ENCODE measurements around the gene FHDC1.

Gene FHDC1

DNA sequence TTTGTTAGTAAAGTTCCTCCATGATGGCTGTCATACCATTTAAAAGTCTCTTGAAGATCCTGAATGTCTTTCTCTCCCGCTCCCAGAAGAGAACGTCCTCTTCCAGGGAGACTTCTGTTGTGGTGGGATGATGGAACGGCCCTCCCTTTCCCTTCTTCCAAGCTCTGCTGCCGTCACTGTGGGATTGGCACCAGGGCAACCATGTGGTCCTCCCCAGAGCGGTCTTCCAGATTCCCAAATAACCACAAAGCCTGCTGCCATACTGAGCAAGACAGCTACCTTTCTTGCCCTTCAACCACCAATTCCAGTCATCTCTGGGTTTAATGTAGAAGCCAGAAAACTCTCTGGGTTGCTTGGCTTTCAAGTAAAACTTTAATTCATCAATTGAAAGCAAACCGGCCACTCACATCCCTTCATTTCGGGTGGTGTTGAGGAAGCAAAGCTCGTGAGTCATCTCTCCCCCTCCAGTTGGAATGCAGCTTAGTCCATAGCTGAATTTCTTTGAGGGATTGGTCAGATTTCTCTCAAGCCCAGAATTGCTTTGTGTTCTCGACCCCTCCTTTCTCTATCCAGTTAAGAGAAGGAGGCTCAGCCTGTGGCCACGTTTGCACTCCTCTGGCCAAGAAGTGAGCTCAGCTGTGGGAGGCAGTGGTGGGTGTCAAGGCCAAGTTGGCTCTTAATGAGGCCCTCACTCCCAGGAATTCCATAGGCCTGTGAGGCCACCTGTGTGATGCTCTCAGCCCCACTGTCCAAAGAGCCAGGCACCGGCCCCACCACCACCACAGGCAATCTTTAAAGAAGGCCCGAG lies 36.9 kb downstream of the FHDC1 start:
- Histone ChIP-seq H3K4me1 (ENCODE audit: insufficient read depth, poor library complexity, severe bottlenecking) (peaks cover 42% of the 10 kb centered on the region), H3K36me3 (ENCODE audit: low read depth) (peaks cover 12% of the 10 kb centered on the region), H3K9me3 (ENCODE audit: severe bottlenecking) (no peaks in the 10 kb centered on the region), H3K27ac (ENCODE audit: poor library complexity, severe bottlenecking) (peak overlapping the region; percentile 89), H3K27me3 (ENCODE audit: insufficient read depth, poor library complexity, severe bottlenecking) (no peaks in the 10 kb centered on the region), H3K4me3 (ENCODE audit: severe bottlenecking) (no peak overlapping the region)
- TF ChIP-seq, protein P1, sequence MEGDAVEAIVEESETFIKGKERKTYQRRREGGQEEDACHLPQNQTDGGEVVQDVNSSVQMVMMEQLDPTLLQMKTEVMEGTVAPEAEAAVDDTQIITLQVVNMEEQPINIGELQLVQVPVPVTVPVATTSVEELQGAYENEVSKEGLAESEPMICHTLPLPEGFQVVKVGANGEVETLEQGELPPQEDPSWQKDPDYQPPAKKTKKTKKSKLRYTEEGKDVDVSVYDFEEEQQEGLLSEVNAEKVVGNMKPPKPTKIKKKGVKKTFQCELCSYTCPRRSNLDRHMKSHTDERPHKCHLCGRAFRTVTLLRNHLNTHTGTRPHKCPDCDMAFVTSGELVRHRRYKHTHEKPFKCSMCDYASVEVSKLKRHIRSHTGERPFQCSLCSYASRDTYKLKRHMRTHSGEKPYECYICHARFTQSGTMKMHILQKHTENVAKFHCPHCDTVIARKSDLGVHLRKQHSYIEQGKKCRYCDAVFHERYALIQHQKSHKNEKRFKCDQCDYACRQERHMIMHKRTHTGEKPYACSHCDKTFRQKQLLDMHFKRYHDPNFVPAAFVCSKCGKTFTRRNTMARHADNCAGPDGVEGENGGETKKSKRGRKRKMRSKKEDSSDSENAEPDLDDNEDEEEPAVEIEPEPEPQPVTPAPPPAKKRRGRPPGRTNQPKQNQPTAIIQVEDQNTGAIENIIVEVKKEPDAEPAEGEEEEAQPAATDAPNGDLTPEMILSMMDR (IDR thresholded peaks at IDR 0.05; ENCODE audit: poor library complexity, severe bottlenecking) = no peak
- DNase-seq (ENCODE audit: low spot score) (no peak), ATAC-seq (ENCODE audit: low read depth) (peak; percentile 75)

DNA sequence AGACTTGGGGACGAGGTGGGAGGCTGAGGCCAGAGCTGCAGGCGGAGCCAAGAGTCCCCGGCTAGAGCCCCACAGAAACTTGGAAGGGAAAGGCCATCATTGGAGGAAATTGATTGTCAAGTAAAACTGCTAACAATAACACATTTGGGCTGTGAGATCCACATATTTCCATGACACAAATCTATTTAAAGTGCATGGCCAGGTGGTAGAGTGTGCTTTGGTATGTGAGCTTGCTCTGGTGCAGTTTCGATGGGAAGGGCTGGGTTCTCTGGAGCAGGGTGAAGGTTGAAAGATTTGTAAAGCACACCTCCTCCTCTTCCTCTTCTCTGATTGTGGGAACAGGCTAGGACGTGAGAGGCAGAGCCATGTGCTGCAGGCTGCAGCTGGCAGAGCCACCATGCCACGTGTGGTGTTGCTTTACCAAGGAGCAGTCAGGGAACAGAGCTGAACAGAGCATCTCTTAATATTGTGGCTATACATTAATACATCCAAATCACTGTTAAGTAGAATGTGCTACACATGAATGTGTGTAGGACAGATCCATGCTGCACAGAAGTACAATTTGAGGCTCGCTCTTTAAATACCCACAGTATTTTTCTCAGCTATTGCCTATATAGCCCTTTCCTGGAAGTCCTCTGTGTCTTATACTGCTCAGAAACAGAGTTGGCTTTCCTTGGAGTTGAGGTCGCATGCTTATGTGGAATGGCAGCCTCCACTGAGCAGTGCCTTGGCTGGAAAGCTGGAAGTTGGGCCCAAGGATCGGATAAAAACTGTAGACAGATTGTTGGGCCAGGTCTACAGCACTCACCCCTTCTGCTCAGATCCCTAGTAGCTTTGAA lies 37.7 kb downstream of the FHDC1 start:
- peaks cover 8% of the 10 kb centered on the region; the same call in 1 of the 2 replicates for H3K36me3 ChIP-seq (ENCODE audit: low read depth)
- H3K4me3 ChIP-seq (ENCODE audit: severe bottlenecking) = no peak overlapping the region
- TF ChIP-seq, protein P1 (IDR thresholded peaks at IDR 0.05; ENCODE audit: poor library complexity, severe bottlenecking) = no peak
- H3K9me3 ChIP-seq (ENCODE audit: severe bottlenecking) = no peaks in the 10 kb centered on the region
- H3K27ac ChIP-seq (ENCODE audit: poor library complexity, severe bottlenecking) = peak overlapping the region; percentile 89
- no peak for DNase-seq (ENCODE audit: low spot score)
- no peaks in the 10 kb centered on the region for H3K27me3 ChIP-seq (ENCODE audit: insufficient read depth, poor library complexity, severe bottlenecking)
- no peak for ATAC-seq (ENCODE audit: low read depth)
- H3K4me1 ChIP-seq (ENCODE audit: insufficient read depth, poor library complexity, severe bottlenecking) = peaks cover 37% of the 10 kb centered on the region

DNA sequence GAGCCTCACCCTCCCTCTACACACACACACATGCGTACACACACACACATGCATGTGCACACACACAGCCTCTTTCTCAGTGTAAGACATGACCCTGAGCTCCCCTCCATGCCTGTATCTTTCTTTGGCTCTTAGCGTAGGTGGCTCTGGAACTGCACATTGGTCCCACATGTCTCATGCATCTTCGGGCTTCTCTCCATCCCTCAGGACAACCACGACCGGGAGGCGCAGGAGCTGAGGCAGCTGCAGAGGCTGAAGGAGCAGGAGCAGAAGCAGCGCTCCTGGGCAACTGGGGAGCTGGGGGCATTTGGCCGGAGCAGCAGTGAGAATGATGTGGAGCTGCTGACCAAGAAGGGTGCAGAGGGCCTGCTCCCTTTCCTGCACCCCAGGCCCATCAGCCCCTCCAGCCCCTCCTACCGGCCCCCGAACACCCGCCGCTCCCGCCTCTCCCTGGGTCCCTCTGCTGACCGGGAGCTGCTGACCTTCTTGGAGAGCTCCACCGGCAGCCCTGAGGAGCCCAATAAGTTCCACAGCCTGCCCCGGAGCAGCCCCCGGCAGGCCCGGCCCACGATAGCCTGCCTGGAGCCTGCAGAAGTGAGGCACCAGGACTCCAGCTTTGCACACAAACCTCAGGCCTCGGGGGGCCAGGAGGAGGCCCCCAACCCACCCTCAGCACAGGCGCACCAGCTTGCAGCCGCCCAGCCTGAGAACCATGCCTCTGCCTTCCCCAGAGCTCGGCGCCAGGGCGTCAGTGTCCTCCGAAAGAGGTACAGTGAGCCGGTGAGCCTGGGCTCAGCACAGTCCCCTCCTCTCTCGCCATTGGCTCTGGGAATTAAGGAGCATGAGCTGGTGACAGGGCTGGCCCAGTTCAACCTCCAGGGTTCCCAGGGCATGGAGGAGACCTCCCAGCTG lies 38.6 kb downstream of the FHDC1 start:
- Histone ChIP-seq H3K4me3 (ENCODE audit: severe bottlenecking) (no peak overlapping the region), H3K27ac (ENCODE audit: poor library complexity, severe bottlenecking) (no peak overlapping the region), H3K9me3 (ENCODE audit: severe bottlenecking) (no peaks in the 10 kb centered on the region), H3K4me1 (ENCODE audit: insufficient read depth, poor library complexity, severe bottlenecking) (peaks cover 29% of the 10 kb centered on the region), H3K36me3 (ENCODE audit: low read depth) (peaks cover 8% of the 10 kb centered on the region; the same call in 1 of the 2 replicates), H3K27me3 (ENCODE audit: insufficient read depth, poor library complexity, severe bottlenecking) (no peaks in the 10 kb centered on the region)
- no peak for DNase-seq (ENCODE audit: low spot score)
- ATAC-seq (ENCODE audit: low read depth) = no peak
- TF ChIP-seq, protein P1 (IDR thresholded peaks at IDR 0.05; ENCODE audit: poor library complexity, severe bottlenecking) = no peak

DNA sequence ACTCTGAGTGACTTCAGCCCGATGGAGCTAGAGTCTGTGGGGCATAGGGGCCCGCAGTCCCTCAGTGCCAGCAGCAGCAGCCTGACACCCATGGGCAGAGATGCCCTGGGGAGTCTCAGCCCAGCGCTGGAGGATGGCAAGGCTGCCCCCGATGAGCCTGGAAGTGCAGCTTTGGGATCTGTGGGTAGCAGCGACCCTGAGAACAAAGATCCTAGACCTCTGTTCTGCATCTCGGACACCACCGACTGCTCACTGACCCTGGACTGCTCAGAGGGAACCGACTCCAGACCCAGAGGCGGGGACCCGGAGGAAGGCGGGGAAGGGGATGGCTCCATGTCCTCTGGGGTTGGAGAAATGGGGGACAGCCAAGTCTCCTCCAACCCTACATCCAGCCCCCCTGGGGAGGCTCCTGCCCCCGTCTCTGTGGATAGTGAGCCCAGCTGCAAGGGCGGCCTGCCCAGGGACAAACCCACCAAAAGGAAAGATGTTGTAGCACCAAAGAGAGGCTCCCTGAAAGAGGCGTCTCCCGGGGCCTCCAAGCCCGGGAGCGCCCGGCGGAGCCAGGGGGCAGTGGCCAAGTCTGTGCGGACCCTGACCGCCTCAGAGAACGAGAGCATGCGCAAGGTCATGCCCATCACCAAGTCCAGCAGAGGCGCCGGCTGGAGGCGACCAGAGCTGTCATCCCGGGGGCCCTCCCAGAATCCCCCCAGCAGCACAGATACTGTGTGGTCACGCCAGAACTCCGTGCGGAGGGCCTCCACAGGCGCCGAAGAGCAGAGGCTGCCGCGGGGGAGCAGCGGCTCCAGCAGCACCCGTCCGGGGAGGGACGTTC lies 39.5 kb downstream of the FHDC1 start:
- Histone ChIP-seq H3K4me3 (ENCODE audit: severe bottlenecking) (no peak overlapping the region), H3K4me1 (ENCODE audit: insufficient read depth, poor library complexity, severe bottlenecking) (peaks cover 31% of the 10 kb centered on the region), H3K9me3 (ENCODE audit: severe bottlenecking) (no peaks in the 10 kb centered on the region), H3K27ac (ENCODE audit: poor library complexity, severe bottlenecking) (no peak overlapping the region), H3K27me3 (ENCODE audit: insufficient read depth, poor library complexity, severe bottlenecking) (no peaks in the 10 kb centered on the region), H3K36me3 (ENCODE audit: low read depth) (peaks cover 8% of the 10 kb centered on the region; the same call in 1 of the 2 replicates)
- no peak for DNase-seq (ENCODE audit: low spot score)
- no peak for ATAC-seq (ENCODE audit: low read depth)
- TF ChIP-seq, protein P1 (IDR thresholded peaks at IDR 0.05; ENCODE audit: poor library complexity, severe bottlenecking) = no peak

Measured in RWPE2 (cell line).